ENCODE measurements around the gene SERPINF2. TPM values are rescaled to one million over a fixed set of nuclear protein-coding genes. Genes with fewer than 3 reads are reported as not detected.

SERPINF2 gene
- total and polyA plus RNA-seq, 8 donors, result 2.6 to 32.6 (median 3.5) TPM

DNA sequence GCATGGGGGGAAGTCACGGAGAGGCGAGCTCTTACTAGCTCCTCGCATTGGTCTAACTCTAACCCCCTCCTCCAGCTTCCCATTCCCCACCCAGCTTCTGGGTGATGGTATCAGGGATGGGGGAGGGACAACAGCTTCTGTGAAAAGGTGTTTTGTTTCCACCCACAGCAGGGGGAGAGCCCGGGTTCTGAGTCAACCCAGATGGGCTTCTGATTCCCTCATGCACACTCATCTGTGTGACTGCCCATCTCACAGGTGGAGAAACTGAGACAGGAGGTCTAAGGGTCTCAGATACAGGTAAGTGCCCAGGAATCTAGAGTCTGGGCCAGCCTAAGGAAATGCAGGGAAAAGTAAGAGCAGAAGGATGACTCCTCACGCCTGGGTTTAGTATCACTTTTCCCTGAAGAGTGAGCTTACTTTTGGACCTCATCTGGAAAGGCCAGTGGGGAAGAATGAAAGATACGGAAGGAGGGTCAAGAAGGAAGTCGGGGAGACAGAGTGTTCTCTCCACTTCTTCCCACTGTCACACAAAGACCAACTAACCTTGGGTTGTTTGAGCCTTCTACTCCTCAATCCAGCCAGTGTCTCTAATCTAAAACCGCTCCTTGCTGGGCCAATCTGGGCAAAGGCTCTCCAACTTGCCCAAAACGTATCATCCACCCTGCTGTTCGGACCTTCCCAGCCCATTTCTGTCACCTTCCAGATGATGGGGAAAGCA is 29.4 kb upstream of the SERPINF2 start:
- TF ChIP-seq, protein P1, sequence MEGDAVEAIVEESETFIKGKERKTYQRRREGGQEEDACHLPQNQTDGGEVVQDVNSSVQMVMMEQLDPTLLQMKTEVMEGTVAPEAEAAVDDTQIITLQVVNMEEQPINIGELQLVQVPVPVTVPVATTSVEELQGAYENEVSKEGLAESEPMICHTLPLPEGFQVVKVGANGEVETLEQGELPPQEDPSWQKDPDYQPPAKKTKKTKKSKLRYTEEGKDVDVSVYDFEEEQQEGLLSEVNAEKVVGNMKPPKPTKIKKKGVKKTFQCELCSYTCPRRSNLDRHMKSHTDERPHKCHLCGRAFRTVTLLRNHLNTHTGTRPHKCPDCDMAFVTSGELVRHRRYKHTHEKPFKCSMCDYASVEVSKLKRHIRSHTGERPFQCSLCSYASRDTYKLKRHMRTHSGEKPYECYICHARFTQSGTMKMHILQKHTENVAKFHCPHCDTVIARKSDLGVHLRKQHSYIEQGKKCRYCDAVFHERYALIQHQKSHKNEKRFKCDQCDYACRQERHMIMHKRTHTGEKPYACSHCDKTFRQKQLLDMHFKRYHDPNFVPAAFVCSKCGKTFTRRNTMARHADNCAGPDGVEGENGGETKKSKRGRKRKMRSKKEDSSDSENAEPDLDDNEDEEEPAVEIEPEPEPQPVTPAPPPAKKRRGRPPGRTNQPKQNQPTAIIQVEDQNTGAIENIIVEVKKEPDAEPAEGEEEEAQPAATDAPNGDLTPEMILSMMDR (IDR thresholded peaks at IDR 0.05), result no peak
- ATAC-seq, result no peak
- peak in 1 of 4 donors; percentile 14 for DNase-seq
- H3K36me3 ChIP-seq, result peaks cover 0 to 36% of the 10 kb centered on the region in 2 donors
- peaks cover 0 to 16% of the 10 kb centered on the region in 2 donors for H3K27me3 ChIP-seq
- intact Hi-C loops (cut with DNase I), result no loop called here
- H3K4me1 ChIP-seq, result peaks cover 50 to 77% of the 10 kb centered on the region in 2 donors
- H3K9me3 ChIP-seq, result no peaks in the 10 kb centered on the region
- peak overlapping the region; percentile 95 to 97 for H3K4me3 ChIP-seq
- H3K27ac ChIP-seq, result peak overlapping the region; percentile 96

DNA sequence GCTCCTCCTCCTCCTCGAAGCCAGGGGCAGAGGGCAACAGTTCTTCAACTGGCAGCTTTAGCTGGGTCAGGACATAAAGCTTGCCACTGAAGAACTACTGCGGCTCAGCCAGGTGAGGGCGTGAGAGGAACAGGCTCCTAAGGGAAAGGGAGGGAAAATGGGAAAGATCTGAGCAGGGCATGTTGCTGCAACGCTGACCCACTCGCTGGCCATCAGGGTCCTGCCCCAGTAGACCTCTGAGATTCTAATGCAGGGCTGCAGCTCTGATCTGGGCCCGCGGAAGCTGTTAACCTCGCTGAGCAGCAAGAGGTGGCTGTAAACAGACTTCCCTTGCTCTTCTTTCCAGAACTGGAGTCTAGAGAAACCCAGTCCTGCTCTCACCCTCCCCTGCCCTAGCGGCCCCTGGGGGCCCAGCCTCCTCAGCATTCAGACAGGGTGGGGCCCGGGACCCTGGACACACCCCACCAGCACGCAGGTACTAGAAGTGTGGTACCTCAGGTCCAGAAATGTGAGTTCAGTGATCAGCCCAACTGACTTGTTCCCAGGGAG is 28.7 kb upstream of the SERPINF2 start:
- TF ChIP-seq, protein P1 (IDR thresholded peaks at IDR 0.05), result peak in 1 of 2 donors; percentile 22
- Histone ChIP-seq H3K27ac (peak overlapping the region; percentile 96), H3K36me3 (peaks cover 0 to 36% of the 10 kb centered on the region in 2 donors), H3K4me3 (peak overlapping the region; percentile 95 to 97), H3K4me1 (peaks cover 50 to 78% of the 10 kb centered on the region in 2 donors), H3K27me3 (peaks cover 0 to 16% of the 10 kb centered on the region in 2 donors), H3K9me3 (no peaks in the 10 kb centered on the region)
- intact Hi-C loops (cut with DNase I), result no loop called here
- DNase-seq, result peak in 2 of 4 donors; percentile 64 to 66
- ATAC-seq, result no peak

DNA sequence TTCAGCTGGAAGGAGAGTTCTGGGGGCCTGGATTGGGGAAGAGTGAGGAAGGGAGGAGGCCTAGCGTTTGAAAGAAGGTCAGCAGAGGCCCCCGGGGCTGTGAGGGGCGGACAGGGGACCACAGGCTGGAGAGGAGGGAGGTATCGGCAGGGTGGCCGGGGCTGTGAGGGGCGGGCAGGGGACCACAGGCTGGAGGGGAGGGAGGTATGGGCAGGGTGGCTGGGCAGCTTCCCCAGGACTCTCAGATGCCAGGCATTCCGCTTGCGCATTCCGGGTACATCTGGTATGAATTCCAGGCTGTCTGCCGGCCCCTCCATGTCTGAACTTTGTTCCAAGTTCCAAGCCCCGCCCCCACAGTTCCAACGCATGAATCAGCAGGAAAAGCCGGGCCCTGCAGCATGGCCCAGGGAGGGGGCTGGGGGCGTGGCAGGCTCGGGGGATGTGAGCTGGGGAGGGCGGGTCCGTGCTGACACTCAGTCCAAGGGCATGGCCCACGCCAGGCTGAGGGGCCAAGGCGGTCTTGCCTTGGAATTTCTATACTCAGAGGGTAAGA is 28.2 kb upstream of the SERPINF2 start:
- ATAC-seq, result peak; percentile 45
- TF ChIP-seq, protein P1 (IDR thresholded peaks at IDR 0.05), result no peak
- peak; percentile 77 to 96 (median 94) for DNase-seq
- Histone ChIP-seq H3K27ac (peak overlapping the region; percentile 96), H3K4me1 (peaks cover 45 to 74% of the 10 kb centered on the region in 2 donors), H3K27me3 (peaks cover 0 to 13% of the 10 kb centered on the region in 2 donors), H3K4me3 (peak overlapping the region; percentile 95 to 97), H3K9me3 (no peaks in the 10 kb centered on the region), H3K36me3 (peaks cover 0 to 36% of the 10 kb centered on the region in 2 donors)
- intact Hi-C loops (cut with DNase I), result no loop called here

DNA sequence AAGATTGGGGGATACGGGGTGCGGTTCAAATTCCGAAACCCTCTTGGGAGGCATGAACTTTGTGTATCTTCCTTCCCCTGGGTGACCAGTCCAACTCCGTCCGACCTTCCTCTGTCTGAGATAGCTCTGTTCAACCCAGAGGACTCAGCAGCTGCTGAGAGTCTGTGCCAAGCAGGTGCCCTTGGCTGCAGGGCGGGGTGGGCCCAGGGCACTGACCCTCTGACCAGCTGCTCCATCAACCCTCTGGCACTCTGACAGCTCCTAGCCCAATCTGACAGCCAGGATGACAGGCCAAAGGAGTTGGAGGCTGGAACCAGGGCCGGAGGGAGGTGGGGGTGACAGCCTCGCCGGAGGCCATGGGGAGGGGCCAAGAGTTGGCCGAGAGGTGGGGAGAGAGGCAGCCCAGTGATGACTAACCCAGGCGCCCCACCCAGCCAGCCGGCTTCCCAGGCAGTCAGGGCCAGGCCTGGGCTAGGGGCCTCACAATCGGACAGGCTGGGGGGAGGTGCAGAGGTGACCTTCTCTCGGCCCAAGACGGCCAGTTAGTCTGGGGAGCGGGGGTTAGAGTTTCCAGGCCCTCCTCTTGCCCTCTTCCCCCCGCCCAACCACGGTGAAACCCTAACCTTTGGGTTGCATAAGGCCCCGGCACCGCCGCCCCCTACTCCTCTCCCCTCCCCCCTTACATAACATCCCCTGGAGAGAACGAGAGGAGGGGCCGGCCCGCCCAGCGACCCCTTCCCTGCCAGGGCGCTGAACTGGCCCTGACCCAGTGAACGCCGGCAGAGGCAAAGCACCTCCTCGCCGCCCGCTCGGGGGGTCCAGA is 27.5 kb upstream of the SERPINF2 start:
- DNase-seq (peak in 3 of 4 donors; percentile 55 to 95 (median 91)), ATAC-seq (peak; percentile 49)
- Histone ChIP-seq H3K36me3 (peaks cover 0 to 36% of the 10 kb centered on the region in 2 donors), H3K4me1 (peaks cover 43 to 69% of the 10 kb centered on the region in 2 donors), H3K4me3 (peak overlapping the region; percentile 95 to 97), H3K9me3 (no peaks in the 10 kb centered on the region), H3K27me3 (peaks cover 0 to 6% of the 10 kb centered on the region in 2 donors), H3K27ac (peak overlapping the region; percentile 96)
- TF ChIP-seq, protein P1 (IDR thresholded peaks at IDR 0.05), result no peak
- intact Hi-C loops (cut with DNase I), result no loop called here
